Stimulated activated CD4-positive, alpha-beta T cell treated with anti-CD3 and anti-CD28 coated beads, Interleukin-4, amount 100 ng/mL, for 1 hour (primary cell): Measurements from ENCODE around the gene TMEM170B.

Experiments
- DNase-seq: peaks from one replicate; pipeline ENCODE4 v3.0.0-alpha.2; 2020

The TMEM170B gene, protein sequence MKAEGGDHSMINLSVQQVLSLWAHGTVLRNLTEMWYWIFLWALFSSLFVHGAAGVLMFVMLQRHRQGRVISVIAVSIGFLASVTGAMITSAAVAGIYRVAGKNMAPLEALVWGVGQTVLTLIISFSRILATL

DNA sequence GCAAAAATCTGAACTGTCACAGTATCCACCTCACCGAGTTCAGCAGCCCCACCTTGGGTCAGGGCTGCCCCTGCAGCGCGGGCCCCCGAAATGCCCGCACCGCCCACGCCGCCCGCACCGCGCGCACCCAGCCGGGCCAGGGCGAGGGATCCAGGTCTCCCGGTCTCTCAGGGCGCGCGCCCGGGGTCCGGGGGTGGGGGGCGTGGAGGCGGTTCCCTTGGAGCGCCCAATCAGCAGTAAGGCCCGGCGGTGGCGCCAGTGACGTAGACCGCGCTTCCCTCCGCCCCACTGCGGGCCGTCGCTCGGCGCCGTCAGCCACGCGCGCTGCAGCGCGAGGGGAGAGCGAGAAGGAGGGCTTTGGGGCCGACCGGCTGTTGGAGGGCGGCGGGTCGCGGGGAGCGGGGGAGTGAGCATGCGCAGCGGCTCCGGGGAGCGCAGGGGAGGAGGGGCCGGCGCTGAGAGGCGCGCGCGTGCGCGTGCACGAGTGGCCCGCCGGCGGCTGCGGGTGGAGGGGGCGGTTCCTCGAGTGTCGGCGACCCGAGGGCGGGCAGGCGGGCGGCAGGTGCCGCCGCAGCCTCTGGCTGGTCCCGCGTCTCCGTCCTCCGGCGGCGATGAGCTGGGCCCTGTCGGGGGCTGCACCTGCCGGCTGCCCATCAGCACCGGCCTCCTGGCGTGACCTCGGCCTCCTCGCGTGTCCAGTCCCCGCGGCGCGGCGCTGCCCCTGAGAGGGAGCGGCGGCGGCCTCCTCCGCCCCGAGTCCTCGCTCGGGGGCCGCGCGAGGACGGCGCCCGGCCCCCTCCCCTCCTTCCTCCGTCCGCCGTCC is at the start of gene TMEM170B:
Gene TMEM170B, plus strand, starts transcription at position 521 of the 823 bp plus-strand sequence. CDS start 529 bp downstream, outside the sequence.
- DNase-seq, result peak; percentile 95

DNA sequence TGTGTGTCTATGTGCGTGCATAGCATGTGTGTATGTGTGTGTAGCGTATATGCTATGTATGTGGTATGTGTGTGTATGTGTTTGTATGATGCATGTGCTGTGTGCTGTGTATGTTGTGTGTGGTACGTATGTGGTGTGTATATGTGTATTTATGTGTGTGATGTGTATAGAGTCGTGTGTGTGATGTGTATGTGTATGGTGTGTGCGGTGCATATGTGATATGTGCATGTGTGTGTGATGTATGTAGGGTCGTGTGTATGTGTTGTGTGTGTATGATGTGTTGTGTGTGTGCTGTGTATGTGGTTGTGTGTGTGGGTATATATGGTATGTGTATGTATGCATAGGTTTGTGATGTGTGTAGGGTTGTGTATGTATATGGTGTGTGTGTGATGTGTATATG is 46.6 kb upstream of the TMEM170B start:
- DNase-seq, result no peak

DNA sequence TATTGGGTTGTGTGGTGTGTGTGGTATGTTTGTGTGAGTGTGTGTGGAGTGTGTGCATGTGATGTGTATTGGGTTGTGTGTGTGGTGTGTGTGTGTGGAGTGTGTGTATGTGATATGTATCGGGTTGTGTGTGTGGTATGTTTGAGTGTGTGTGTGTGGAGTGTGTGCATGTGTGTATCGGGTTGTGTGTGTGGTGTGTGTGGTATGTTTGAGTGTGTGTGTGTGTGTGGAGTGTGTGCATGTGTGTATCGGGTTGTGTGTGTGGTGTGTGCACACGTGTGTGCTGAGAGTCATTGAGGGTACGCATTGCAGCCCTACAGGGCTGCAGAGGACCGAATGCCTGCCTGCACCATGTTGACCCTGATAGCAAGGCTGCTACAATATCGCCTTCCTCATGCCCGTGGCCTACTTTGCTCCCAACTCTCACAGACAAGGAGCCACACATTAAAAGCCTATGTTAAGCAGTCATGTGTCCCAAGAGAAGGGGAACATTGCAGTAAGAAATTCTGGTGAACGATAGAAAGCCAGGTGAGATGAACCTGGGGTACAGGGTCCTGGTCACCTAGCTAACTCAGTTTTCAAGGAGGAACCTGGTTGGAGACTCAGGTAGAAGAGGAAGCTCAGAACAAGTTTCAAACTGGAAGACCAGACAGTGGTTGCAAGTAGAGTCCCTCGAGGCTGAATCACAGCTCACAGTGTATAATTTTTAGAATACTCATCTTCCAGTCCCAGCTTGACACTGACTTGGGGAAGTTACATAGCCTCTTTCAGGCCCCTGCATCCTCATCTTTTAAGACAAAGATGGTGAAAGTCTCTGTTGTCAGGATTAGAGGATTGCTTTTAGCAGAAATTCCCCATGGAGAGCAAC is 45.7 kb upstream of the TMEM170B start:
- no peak for DNase-seq

DNA sequence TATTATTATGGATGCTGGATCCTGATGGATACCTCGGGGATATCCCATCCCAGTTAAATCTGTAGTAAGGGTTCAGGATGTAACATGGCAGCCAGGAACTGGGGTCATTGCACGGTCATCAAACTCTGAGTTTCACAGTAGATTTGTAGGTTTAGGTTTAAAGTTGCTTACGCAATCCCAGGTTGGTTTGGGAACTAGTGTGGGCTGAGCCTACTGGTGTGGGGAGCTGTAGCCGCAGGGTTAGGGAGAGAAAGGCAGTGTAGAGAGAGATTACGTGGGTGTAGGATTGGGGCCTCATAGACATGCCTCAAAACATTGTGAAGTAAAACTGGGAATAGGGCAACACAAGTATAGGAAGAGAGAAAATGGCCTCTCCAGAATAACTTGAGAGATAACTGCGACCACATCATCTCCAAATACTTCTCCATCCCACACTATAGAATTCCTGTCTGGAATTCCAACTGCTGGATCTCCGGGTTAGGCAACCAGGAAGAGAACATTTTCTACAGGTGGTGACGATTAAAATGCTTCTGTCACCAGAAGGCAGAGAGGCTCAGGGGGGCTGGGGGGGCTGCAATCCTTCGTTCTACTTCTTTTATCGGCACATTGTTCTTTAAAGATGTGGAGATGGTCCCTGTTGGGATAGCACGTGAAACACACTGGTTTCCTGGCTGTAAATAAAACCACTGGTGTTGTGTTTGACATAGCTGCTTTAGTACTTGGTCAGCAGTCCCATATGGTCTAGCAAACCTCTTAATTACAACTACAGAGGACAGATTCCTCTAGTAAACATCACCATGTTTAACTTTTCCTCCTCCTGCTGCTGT is 44.9 kb upstream of the TMEM170B start:
- no peak for DNase-seq

DNA sequence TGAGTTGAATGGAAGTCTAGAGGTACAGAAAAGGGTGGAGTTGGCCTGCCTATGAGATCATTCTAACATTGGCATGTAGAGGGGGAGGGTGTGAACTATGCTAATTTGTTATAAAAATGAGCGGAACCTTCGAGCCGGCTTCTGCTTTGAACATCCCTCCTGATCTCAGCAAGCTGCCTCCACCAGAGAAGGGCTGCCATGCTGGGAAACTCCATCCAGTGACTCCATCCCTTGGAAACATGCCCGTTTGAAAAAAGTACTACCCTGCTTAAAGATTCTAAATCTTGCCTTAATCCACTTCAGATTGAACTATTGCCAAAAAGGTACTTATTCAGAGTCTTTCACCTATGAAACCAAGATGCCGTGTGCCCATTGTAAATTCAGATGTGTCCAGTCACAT is 43.6 kb upstream of the TMEM170B start:
- DNase-seq, result no peak

DNA sequence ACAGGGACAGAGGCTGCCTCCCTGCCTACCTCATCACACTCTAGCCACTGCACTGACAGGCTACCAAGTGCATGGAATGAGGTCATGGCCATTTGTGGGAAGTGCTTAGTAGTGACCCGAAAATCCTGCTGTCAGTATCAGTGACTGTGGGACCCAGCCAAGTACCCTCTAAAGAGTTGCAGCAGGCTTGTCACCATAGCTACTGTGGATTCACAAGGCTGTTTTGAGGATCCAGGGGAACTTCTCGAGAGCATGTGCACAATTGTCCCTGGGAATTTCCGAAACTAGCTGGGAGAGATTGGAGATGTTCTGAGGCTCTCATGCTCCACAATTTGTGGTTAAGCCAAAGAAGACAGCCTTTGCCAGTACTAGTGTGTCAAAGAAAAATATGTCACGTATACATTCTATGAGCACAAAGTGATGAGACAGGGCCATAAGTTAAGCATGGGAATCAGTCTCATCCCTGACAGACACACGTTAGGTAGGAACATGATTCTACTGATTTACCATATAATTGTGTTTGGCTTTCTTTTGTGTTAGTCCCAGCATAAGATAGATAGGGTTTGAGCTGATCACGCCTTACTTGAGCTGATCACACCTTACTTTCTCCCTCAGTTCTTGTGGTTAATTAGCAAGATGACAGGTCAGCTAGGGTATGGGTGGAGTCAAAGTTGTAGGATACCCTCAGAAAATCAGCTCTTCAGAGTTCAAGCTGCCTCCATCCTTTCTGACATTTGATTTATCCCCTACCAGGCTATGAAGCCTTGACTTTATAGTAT is 42.6 kb upstream of the TMEM170B start:
- no peak for DNase-seq

DNA sequence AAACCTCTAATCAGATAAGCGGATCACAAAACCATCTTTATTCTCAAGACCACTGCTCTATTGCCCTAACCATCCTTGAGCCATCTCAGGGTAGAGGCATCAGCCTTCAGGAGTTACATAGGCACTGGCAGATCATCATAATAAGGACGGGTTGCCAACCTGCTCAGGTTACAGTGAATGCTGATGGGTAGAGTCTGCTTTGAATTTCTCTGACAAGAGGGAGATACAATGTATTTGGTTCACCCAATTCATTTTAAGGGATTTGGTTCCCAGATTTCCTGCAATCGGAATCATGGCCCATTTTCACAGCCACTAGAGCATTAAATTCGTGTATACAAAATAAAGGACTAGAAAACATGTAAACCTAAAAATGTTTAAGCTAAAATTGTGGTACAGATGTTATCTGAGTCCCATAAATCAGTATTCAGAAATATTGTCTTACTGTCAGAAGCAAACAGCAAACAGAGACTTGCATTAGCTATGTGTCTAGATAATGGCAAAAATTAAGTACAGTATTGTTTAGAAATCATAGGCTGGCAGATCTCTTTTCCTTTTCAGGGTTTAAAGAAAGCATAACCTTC is 41.9 kb upstream of the TMEM170B start:
- DNase-seq, result no peak

DNA sequence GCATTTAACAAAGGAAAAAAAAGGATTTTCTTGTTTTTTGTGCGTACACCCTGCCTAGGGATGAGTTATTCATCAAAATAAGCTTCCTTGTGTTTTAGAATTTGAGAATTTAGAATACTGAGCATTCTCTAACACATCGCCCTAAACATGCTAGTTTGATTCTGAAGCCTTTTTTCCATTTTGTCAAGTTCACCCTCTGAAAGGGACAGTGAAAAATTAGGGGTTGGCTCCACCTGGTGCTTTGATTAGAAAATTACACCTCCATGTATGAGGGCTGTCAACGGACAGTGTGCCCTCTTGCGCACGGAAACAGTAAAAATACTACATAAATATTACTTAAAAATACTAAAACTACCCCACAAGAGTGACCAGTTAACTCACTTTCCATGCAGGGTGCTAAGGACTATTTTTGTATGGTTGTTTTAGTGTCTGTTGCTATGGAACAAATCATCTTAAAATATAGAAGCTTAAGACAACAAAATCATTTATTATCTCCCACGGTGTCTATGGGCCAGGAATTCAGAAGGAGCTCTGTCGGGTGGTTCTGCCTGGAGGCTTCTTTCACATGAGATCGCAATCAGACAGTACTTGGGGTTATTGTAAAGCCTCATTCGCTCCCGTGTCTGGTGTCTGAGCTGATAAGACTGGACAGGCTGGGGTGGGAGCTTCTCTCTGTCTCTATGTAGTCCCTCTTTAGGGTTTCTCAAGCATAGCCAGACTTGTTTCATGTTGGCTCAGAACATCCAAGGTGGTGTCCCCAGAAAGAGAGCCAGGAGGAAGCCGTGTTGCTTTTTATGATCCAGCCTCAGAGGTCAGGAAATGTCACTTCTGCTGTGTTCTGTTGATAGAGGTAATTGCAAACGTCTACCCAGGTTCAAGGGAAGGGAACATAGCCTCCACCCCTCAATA is 41.1 kb upstream of the TMEM170B start:
- peak; percentile 47 for DNase-seq

DNA sequence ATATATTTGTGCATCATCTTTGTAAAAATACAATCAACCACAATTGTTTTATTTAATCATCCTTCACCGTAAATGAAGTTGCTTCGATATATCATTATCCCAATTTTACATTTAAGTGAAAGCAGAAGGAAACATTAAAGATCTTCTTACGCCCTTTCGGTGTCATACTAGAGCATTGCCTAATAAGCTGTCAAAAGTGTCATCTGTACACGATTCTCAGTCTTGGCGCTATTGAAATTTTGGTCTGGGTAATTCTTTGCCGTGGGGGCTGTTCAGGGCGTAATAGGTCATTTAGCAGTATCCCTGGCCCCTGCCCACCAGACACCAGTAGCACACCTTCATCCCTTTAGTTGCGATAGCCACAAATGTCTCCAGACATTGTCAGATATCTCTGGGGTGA is 40.4 kb upstream of the TMEM170B start:
- DNase-seq, result no peak

DNA sequence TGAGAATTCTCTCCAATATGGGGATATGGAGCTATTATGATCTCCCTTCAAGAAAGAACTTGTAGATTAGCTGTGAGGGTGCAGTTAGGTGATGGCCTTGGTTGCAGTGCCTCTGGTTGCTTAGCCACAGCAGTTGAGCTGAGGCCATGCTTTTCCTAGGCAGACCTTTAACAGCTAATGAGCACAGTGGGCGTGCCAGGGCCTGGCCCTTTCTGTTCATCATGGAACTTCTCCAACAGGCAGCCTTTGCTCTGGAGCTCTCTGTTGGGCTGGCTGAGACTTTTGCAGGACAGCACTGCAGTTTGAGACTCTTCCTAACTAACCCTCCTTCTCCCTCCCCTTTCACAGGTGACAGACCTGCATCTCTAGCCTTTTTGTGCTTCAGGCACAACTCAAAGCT is 39.7 kb upstream of the TMEM170B start:
- DNase-seq, result no peak

DNA sequence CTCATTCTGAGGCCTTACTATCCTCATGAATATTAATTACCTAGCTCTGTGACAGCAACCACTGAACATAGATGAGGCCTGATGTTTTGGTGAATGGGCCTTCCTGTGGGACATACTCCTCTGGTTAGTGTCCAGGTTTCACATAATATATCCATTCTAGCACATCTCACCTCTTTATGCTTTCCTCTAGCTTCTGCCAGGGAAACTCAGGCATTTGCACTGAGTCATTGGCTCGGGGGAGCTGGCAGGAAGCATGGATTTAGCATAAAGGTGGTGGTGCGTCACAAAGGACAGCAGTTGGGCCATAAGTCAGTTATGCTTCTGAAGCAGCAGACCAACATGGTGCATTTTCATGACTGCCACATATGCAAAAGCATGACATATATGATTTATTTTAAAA is 37.5 kb upstream of the TMEM170B start:
- no peak for DNase-seq

DNA sequence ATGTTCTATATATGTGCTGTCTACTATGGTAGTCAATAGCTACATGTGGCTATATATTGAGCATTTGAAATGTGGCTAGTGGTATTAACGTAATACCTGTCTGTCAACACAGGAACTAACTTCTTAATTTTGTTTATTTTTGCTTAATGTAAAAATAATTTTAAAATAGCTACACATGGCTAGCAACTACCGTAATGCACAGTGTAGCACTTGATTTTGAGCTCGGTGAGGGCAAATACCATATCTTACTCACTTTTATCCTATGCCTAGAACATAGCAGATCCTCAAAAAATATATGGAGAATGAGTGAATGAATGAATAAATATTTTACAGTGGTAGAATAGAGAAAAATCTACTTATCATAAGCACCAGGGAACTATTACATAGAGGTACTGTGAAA is 28.1 kb upstream of the TMEM170B start:
- no peak for DNase-seq

DNA sequence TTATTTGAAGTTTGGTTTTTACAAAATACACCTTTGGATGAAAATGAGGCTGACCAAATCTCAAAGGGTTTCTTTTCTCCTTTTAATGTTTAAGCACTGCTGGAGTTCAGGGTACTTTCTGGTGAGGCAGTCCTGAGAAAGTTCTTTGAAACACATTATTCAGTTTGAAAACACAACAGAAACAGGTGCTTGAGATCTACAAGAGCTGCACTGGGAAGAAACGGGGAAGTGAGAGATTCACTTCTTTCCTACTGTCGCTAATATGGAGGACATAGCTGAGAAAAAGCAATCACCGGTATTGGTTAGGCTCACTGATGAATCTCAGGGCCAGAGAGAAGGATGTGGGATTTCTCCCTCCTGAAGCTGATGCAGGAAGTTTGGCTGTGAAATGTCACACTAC is 22.9 kb upstream of the TMEM170B start:
- DNase-seq, result no peak

DNA sequence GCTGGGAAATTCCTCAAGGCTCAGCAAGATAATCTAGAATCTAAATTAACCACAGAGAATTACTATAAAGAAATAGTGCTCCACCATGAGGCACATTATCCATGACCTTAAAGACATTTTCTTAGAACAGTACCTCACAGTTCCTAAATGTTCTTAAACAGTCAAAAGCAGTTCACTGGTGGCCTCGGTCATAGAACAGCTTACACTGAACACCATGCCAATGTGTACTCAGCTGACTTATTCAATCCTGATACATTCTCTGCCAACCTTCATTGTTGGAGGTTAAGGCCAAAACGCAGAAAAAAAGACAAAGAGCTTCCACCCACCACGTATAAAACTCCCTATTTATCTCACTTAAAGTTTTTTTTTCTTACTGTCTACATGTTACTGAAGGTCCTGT is 21.8 kb upstream of the TMEM170B start:
- DNase-seq, result no peak

DNA sequence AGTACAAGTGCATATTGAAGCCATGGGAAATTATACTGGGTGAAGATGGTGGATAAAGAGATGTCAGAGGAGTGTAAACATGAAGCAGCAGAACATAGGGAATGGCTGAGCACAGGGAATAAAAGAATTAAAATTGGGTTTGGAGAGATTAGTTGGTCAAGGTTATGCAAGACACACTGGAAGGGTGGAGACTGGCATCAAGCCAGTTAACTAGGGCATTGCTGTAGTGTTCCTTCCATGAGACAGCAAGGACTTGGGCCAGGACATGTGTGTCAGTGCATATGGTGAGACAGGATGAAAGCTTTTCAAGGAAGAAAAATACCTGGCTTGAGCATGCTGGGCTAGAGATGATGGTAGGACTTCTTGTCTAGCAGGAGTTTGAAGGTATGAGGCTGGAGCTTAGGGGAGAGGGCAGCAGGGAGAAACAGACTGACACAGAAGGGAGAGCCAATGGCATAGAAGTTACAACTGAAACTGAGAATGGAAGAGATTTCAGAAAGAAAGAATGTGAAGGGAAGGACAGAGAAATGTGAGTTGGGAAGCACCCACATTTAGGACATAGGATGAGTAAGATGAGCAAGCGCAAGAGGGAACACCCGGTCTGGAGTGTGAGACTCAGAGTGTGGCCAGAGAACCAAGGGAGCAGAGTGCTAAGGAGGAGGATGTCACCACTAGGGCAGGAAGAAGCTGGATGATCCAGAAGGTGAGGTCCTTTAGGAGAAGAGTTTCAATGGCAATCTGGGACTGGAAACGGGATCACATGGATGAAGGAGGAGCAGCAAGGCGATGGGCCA is 14.5 kb upstream of the TMEM170B start:
- no peak for DNase-seq

DNA sequence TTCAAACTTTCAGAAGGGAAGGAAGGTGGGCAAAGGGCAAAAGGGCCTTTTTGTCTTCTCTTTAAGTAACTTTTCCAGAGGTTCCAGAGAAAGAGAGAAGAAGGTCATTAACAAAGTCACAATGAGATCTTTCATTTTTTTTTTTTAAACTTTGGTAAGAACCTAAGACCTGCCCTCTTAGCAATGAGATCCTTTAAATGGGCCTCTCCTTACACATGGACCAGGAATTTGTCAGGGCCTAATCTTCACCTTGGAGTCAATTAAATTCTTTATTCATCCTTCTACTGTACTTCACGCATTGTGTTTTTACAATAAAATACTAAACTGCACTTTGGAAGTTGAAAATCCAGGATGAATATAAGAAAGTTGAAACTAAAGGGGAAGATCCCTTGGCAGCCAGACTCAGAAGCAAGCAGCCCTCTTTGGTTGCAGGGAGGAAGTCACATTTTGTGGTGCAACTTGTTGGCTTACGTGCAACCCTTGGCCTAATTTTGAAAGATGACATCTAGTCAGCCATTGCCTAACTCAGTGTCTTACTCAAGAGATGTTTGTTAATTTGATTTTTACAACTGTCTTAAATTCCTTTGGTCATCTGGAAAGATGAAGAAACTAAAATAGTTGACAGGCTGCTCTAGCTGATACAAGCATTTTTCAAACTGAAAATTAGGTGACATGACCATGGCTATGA is 11.9 kb upstream of the TMEM170B start:
- DNase-seq, result no peak

DNA sequence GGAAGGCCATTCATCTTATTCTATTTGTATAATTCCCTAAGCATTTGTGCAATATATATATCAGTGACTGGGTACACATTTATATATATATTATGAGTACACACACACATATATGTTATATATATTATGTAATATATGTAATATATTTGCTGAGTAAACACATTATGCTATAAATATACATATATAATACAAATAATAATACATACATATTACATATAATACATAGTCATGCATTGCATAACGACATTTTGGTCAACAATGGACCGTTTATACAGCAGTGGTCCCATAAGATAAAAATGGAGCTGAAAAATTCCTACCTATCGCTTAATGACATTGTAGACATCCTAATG is 11.4 kb upstream of the TMEM170B start:
- no peak for DNase-seq

DNA sequence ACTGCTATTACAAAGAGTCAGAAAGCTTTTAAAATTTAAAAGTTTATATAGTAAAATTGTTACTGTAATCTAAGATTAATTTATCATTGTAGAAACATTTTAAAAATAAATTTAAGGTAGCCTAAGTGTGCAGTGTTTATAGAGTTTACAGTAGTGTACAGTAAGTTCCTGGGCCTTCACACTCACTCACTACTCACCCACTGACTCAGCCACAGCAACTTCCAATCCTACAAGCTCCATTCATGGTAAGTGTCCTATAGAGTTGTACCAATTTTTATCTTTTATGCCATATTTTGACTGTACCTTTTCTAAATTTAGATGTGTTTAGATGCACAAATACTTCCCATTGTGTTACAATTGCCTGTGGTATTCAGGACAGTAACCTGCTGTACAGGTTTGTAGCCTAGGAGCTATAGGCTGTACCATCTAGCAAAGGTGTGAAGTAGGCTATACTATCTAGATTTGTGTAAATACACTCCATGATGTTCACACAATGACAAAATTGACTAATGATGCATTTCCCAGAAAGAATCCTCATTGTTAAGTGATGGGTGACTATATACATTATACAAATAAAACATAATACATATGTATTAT is 10.2 kb upstream of the TMEM170B start:
- no peak for DNase-seq

DNA sequence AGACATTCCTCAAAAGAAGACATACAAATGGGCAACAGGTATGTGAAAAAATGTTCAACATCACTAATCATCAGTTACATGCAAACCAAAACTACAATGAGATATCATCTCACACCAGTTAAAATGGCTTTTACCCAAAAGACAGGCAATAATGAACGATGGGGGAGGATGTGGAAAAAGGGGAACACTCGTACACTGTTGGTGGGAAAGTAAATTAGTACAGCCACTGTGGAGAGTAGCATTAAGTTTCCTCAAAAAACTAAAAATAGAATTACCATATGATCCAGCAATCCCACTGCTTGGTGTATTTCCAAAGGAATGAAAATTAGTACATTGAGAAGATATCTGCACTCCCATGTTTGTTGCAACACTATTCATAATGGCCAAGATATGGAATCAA is 8.6 kb upstream of the TMEM170B start:
- DNase-seq, result no peak
